ENCODE measurements around the gene FADS3. TPM values are rescaled to one million over a fixed set of nuclear protein-coding genes. Genes with fewer than 3 reads are reported as not detected.

The FADS3 gene
- total RNA-seq, 1 experiment from 2014 or later, result 24.9 TPM

- DNase-seq (ENCODE audit: low read depth), result no peak
These were observed 11.3 kb downstream of the FADS3 start for GRCh38 chr11:61880031-61880430.

GRCh38 chr11:61879152-61879551 is 12.2 kb downstream of the FADS3 start:
- DNase-seq (ENCODE audit: low read depth), result no peak

GRCh38 chr11:61875698-61876097 is 15.6 kb downstream of the FADS3 start:
- DNase-seq (ENCODE audit: low read depth), result no peak

- no peak for DNase-seq (ENCODE audit: low read depth)
These were observed 16.5 kb downstream of the FADS3 start for GRCh38 chr11:61874853-61875252.

- DNase-seq (ENCODE audit: low read depth), result no peak
These were observed 17.0 kb downstream of the FADS3 start for GRCh38 chr11:61874377-61874809.

- DNase-seq (ENCODE audit: low read depth), result no peak
These were observed 17.6 kb downstream of the FADS3 start for GRCh38 chr11:61873588-61874376.

- DNase-seq (ENCODE audit: low read depth), result no peak
These were observed 18.3 kb downstream of the FADS3 start for GRCh38 chr11:61872935-61873565.

GRCh38 chr11:61871158-61871597 is 20.2 kb downstream of the FADS3 start:
- DNase-seq (ENCODE audit: low read depth), result peak; percentile 84

- no peak for DNase-seq (ENCODE audit: low read depth)
These were observed 20.8 kb downstream of the FADS3 start for GRCh38 chr11:61870541-61871031.

- DNase-seq (ENCODE audit: low read depth), result no peak
These were observed 21.5 kb downstream of the FADS3 start for GRCh38 chr11:61869708-61870451.

GRCh38 chr11:61869429-61869707 is 22.0 kb downstream of the FADS3 start:
- no peak for DNase-seq (ENCODE audit: low read depth)

GRCh38 chr11:61868571-61869428 is 22.5 kb downstream of the FADS3 start:
- no peak for DNase-seq (ENCODE audit: low read depth)

- no peak for DNase-seq (ENCODE audit: low read depth)
These were observed 24.4 kb downstream of the FADS3 start for GRCh38 chr11:61866958-61867343.

GRCh38 chr11:61866231-61866957 is 25.0 kb downstream of the FADS3 start:
- DNase-seq (ENCODE audit: low read depth), result no peak

GRCh38 chr11:61864814-61865775 is 26.2 kb downstream of the FADS3 start:
- no peak for DNase-seq (ENCODE audit: low read depth)

- no peak for DNase-seq (ENCODE audit: low read depth)
These were observed 27.7 kb downstream of the FADS3 start for GRCh38 chr11:61863548-61864081.

GRCh38 chr11:61862714-61863547 is 28.4 kb downstream of the FADS3 start:
- DNase-seq (ENCODE audit: low read depth), result no peak

- DNase-seq (ENCODE audit: low read depth), result no peak
These were observed 29.7 kb downstream of the FADS3 start for GRCh38 chr11:61861634-61862033.

All from Daoy (cell line).